OCI-LY1 (cell line): Measurements from ENCODE around the gene KATNBL1.

Source experiments
- H2AFZ ChIP-seq: fragments of 200-600 bp; sonication (generic), shearing (Covaris generic); 2 replicates; pipeline ENCODE4 v1.6.0; 2014; ENCODE audit warnings: antibody characterized with exemption, mild to moderate bottlenecking, low read length
- H3F3A ChIP-seq: fragments of 200-600 bp; sonication (generic), shearing (Covaris generic); 2 replicates; pipeline ENCODE4 v1.6.0; 2014; ENCODE audit warnings: mild to moderate bottlenecking, antibody characterized with exemption, low read length, moderate library complexity; ENCODE audit not compliant: insufficient read depth
- H3K27ac ChIP-seq: fragments of 200-600 bp; sonication (generic); 2 replicates; pipeline ENCODE4 v1.5.1; 2014; ENCODE audit warnings: low read length, mixed run types, mild to moderate bottlenecking, low read depth; ENCODE audit not compliant: poor library complexity, severe bottlenecking
- H3K27me3 ChIP-seq: fragments of 200-600 bp; sonication (generic); 2 replicates; pipeline ENCODE4 v1.6.0; 2014; ENCODE audit warnings: antibody characterized with exemption, mild to moderate bottlenecking, low read length, moderate library complexity; ENCODE audit not compliant: insufficient read depth
- H3K36me3 ChIP-seq: fragments of 200-600 bp; sonication (generic); 2 replicates; pipeline ENCODE4 v1.6.1; 2014; ENCODE audit warnings: mild to moderate bottlenecking, antibody characterized with exemption, low read length, moderate library complexity, mixed read lengths; ENCODE audit not compliant: insufficient read depth
- H3K4me1 ChIP-seq: fragments of 200-600 bp; sonication (generic); 2 replicates; pipeline ENCODE4 v1.5.1; 2014; ENCODE audit warnings: mild to moderate bottlenecking, low read length, moderate library complexity; ENCODE audit not compliant: insufficient read depth, severe bottlenecking
- H3K4me2 ChIP-seq: fragments of 200-600 bp; sonication (generic), shearing (Covaris generic); 2 replicates; pipeline ENCODE4 v1.6.1; 2014; ENCODE audit warnings: low read length
- H3K4me3 ChIP-seq: fragments of 200-600 bp; sonication (generic); 2 replicates; pipeline ENCODE4 v1.5.1; 2014; ENCODE audit warnings: low read length, low read depth, mild to moderate bottlenecking, mixed read lengths; ENCODE audit not compliant: poor library complexity, severe bottlenecking
- H3K79me2 ChIP-seq: fragments of 200-600 bp; shearing (Covaris generic); 2 replicates; pipeline ENCODE4 v1.6.1; 2016; ENCODE audit warnings: mixed run types, low read length, mixed read lengths; ENCODE audit not compliant: insufficient read depth
- H3K9ac ChIP-seq: fragments of 200-600 bp; sonication (generic), shearing (Covaris generic); 2 replicates; pipeline ENCODE4 v1.6.1; 2014; ENCODE audit warnings: mild to moderate bottlenecking, low read length, mixed read lengths
- H3K9me2 ChIP-seq: fragments of 200-600 bp; sonication (generic), shearing (Covaris generic); 2 replicates; pipeline ENCODE4 v1.6.1; 2014; ENCODE audit warnings: low read depth, mild to moderate bottlenecking, low read length, mixed read lengths
- H3K9me3 ChIP-seq: fragments of 200-600 bp; shearing (Covaris generic); 2 replicates; pipeline ENCODE4 v1.6.1; 2014; ENCODE audit warnings: low read length, mixed read lengths
- H4K20me1 ChIP-seq: fragments of 200-600 bp; sonication (generic), shearing (Covaris generic); 2 replicates; pipeline ENCODE4 v1.6.0; 2016; ENCODE audit warnings: mild to moderate bottlenecking, low read length; ENCODE audit not compliant: insufficient read depth
- EZH2 ChIP-seq: fragments of 200-600 bp; sonication (generic), shearing (Covaris generic); IDR thresholded peaks from 2 replicates; pipeline ENCODE4 v1.8.0; 2017; ENCODE audit warnings: borderline replicate concordance, mixed run types, mild to moderate bottlenecking, antibody characterized with exemption, low read length, moderate library complexity, mixed read lengths
- TF ChIP-seq, protein P1 (sequence below): fragments of 200-600 bp; sonication (generic), shearing (Covaris generic); IDR thresholded peaks from 2 replicates; pipeline ENCODE4 v1.5.1; 2017; ENCODE audit warnings: mild to moderate bottlenecking, antibody characterized with exemption, low read length, moderate library complexity, mixed read lengths

The KATNBL1 gene

GRCh38 chr15:34209421-34210282 is at the start of gene KATNBL1:
TSS of gene KATNBL1 (minus strand) at chr15:34210096. CDS start at chr15:34163676, 46,420 bp downstream.
- Histone ChIP-seq H3K79me2 (peaks cover 13% of the 10 kb centered on the region), H3K4me3 (peak within 1 kb of the TSS; percentile 78), H3K4me1 (peaks cover 13% of the 10 kb centered on the region), H3K9ac (peak within 1 kb of the TSS; percentile 78), H3K9me2 (no peaks in the 10 kb centered on the region), H3F3A (no peaks in the 10 kb centered on the region), H3K36me3 (no peaks in the 10 kb centered on the region), H4K20me1 (no peaks in the 10 kb centered on the region), H3K4me2 (peak within 1 kb of the TSS; percentile 73), H3K9me3 (no peaks in the 10 kb centered on the region), H2AFZ (0 out of 2 replicates have a peak within 1 kb of the TSS, but pooled peaks have one; percentile 10), H3K27ac (peak within 1 kb of the TSS; percentile 12), H3K27me3 (no peaks in the 10 kb centered on the region)
- TF ChIP-seq, protein P1, sequence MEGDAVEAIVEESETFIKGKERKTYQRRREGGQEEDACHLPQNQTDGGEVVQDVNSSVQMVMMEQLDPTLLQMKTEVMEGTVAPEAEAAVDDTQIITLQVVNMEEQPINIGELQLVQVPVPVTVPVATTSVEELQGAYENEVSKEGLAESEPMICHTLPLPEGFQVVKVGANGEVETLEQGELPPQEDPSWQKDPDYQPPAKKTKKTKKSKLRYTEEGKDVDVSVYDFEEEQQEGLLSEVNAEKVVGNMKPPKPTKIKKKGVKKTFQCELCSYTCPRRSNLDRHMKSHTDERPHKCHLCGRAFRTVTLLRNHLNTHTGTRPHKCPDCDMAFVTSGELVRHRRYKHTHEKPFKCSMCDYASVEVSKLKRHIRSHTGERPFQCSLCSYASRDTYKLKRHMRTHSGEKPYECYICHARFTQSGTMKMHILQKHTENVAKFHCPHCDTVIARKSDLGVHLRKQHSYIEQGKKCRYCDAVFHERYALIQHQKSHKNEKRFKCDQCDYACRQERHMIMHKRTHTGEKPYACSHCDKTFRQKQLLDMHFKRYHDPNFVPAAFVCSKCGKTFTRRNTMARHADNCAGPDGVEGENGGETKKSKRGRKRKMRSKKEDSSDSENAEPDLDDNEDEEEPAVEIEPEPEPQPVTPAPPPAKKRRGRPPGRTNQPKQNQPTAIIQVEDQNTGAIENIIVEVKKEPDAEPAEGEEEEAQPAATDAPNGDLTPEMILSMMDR, result peak; percentile 91
- no peak for TF ChIP-seq EZH2

- H3K27ac ChIP-seq, result no peak overlapping the region
- no peaks in the 10 kb centered on the region for H3K27me3 ChIP-seq
- H3K9me2 ChIP-seq, result no peaks in the 10 kb centered on the region
- no peaks in the 10 kb centered on the region for H3K9me3 ChIP-seq
- no peak for TF ChIP-seq EZH2
- TF ChIP-seq, protein P1, result no peak
- no peaks in the 10 kb centered on the region for H3K79me2 ChIP-seq
- no peak overlapping the region for H3K9ac ChIP-seq
- H3K4me1 ChIP-seq, result no peaks in the 10 kb centered on the region
- no peak overlapping the region for H2AFZ ChIP-seq
- no peak overlapping the region for H3K4me2 ChIP-seq
- H4K20me1 ChIP-seq, result no peaks in the 10 kb centered on the region
- H3K36me3 ChIP-seq, result no peaks in the 10 kb centered on the region
- no peak overlapping the region for H3K4me3 ChIP-seq
- H3F3A ChIP-seq, result no peaks in the 10 kb centered on the region
These were observed 49.7 kb upstream of the KATNBL1 start for GRCh38 chr15:34259566-34259965.

DNA sequence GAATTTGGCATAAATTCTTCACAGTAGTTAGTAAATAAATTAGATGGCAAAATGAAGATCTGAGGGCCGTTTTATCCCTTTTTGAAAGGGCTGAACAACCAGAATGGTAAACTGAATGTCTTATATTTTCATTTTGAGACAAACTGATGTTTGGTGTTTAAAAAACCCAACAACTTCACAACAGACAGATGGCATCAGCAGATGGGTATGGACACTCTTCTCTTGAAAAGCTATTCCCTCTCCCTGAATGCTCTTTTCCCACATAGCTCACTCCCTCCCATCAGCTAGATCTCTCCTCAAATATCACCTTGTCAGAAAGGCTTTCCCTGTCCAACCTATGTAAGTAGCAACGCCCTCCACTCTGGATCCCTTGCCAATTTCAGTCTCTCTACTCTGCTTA is 48.3 kb upstream of the KATNBL1 start:
- no peaks in the 10 kb centered on the region for H3F3A ChIP-seq
- H3K9ac ChIP-seq, result no peak overlapping the region
- no peaks in the 10 kb centered on the region for H4K20me1 ChIP-seq
- no peaks in the 10 kb centered on the region for H3K4me1 ChIP-seq
- no peaks in the 10 kb centered on the region for H3K79me2 ChIP-seq
- no peak overlapping the region for H3K4me2 ChIP-seq
- H2AFZ ChIP-seq, result no peak overlapping the region
- H3K4me3 ChIP-seq, result no peak overlapping the region
- no peaks in the 10 kb centered on the region for H3K9me2 ChIP-seq
- H3K27ac ChIP-seq, result no peak overlapping the region
- no peaks in the 10 kb centered on the region for H3K36me3 ChIP-seq
- no peaks in the 10 kb centered on the region for H3K9me3 ChIP-seq
- TF ChIP-seq, protein P1, result no peak
- no peak for TF ChIP-seq EZH2
- no peaks in the 10 kb centered on the region for H3K27me3 ChIP-seq
